GM23338 (cell line): ENCODE measurements around the gene MICAL3. TPM values are rescaled to one million over a fixed set of nuclear protein-coding genes. Genes with fewer than 3 reads are reported as not detected.

Source experiments
- ATAC-seq: fragments of 200-7000 bp; cut with Tn5 transposase; 3 replicates; pipeline ENCODE4 v1.9.1; 2020
- DNase-seq: peaks from one replicate; pipeline ENCODE4 v3.0.0-alpha.2; 2015; ENCODE audit warnings: low spot score
- H2AFZ ChIP-seq: fragments of 200-600 bp; sonication (generic); 2 replicates; pipeline ENCODE4 v1.8.0; 2016; ENCODE audit warnings: antibody characterized with exemption, mild to moderate bottlenecking, moderate library complexity
- H3F3A ChIP-seq: fragments of 200-600 bp; sonication (generic); replicated peaks from 2 replicates; pipeline ENCODE4 v1.8.0; 2017; ENCODE audit warnings: antibody characterized with exemption, mixed run types, low read depth
- H3K27ac ChIP-seq: fragments of 200-600 bp; sonication (generic); 2 replicates; pipeline ENCODE4 v1.6.1; 2016; ENCODE audit warnings: low read depth
- H3K27me3 ChIP-seq: fragments of 200-600 bp; sonication (generic); 2 replicates; pipeline ENCODE4 v1.8.0; 2016; ENCODE audit warnings: mild to moderate bottlenecking, mixed run types, moderate library complexity; ENCODE audit not compliant: insufficient read depth
- H3K36me3 ChIP-seq: fragments of 200-600 bp; sonication (generic); 2 replicates; pipeline ENCODE4 v1.8.0; 2016; ENCODE audit warnings: mild to moderate bottlenecking; ENCODE audit not compliant: insufficient read depth
- H3K4me1 ChIP-seq: fragments of 200-600 bp; sonication (generic); 2 replicates; pipeline ENCODE4 v1.8.0; 2016; ENCODE audit warnings: mild to moderate bottlenecking, moderate library complexity; ENCODE audit not compliant: insufficient read depth
- H3K4me2 ChIP-seq: fragments of 200-600 bp; sonication (generic); 2 replicates; pipeline ENCODE4 v1.7.1; 2017; ENCODE audit warnings: mixed run types
- H3K4me3 ChIP-seq: fragments of 200-600 bp; sonication (generic); 2 replicates; pipeline ENCODE4 v1.6.1; 2016; ENCODE audit warnings: mixed run types
- H3K79me2 ChIP-seq: fragments of 200-600 bp; sonication (generic); replicated peaks from 2 replicates; pipeline ENCODE4 v1.8.0; 2017; ENCODE audit warnings: mild to moderate bottlenecking; ENCODE audit not compliant: insufficient read depth
- H3K9me2 ChIP-seq: fragments of 200-600 bp; sonication (generic); 2 replicates; pipeline ENCODE4 v1.8.0; 2017; ENCODE audit not compliant: insufficient read depth
- H4K20me1 ChIP-seq: fragments of 200-600 bp; sonication (generic); replicated peaks from 2 replicates; pipeline ENCODE4 v1.8.0; 2017; ENCODE audit warnings: mild to moderate bottlenecking; ENCODE audit not compliant: insufficient read depth
- H3K27ac Mint-ChIP-seq: 2 replicates; pipeline ENCODE4 v1.8.0; 2020; ENCODE audit warnings: inconsistent platforms, mild to moderate bottlenecking, moderate library complexity, mixed read lengths
- H3K27me3 Mint-ChIP-seq: 3 replicates; pipeline ENCODE4 v1.8.0; 2022; ENCODE audit warnings: low read depth, mild to moderate bottlenecking, moderate library complexity, mixed read lengths, inconsistent platforms; ENCODE audit not compliant: insufficient read depth, poor library complexity
- H3K36me3 Mint-ChIP-seq: 3 replicates; pipeline ENCODE4 v1.8.0; 2021; ENCODE audit warnings: low read depth, mild to moderate bottlenecking, inconsistent platforms, moderate library complexity, mixed read lengths
- H3K4me1 Mint-ChIP-seq: 3 replicates; pipeline ENCODE4 v1.8.0; 2020; ENCODE audit warnings: mild to moderate bottlenecking, inconsistent platforms, mixed read lengths
- H3K4me3 Mint-ChIP-seq: 3 replicates; pipeline ENCODE4 v1.8.0; 2021; ENCODE audit warnings: moderate library complexity, mild to moderate bottlenecking, inconsistent platforms, mixed read lengths
- H3K9me3 Mint-ChIP-seq: 3 replicates; pipeline ENCODE4 v1.8.0; 2020; ENCODE audit warnings: moderate library complexity, mild to moderate bottlenecking, inconsistent platforms, mixed read lengths
- JUNB ChIP-seq: IDR thresholded peaks from one replicate; pipeline ENCODE4 v1.6.1; 2016; ENCODE audit warnings: antibody characterized with exemption; ENCODE audit not compliant: unreplicated experiment
- POLR2AphosphoS5 ChIP-seq: IDR thresholded peaks from 2 replicates; pipeline ENCODE4 v1.6.1; 2016; ENCODE audit warnings: antibody characterized with exemption, low read depth
- REST ChIP-seq: IDR thresholded peaks from one replicate; pipeline ENCODE4 v1.6.1; 2018; ENCODE audit warnings: antibody characterized with exemption; ENCODE audit not compliant: unreplicated experiment
- ZNF114 ChIP-seq: fragments of 250-450 bp; sonication (Bioruptor Pico); IDR thresholded peaks from 2 replicates; pipeline ENCODE4 v1.5.0; 2020; ENCODE audit warnings: mild to moderate bottlenecking, moderate library complexity
- ZNF331 ChIP-seq: fragments of 250-450 bp; sonication (Bioruptor Pico); IDR thresholded peaks from 2 replicates; pipeline ENCODE4 v1.5.0; 2020; ENCODE audit warnings: low read depth, mild to moderate bottlenecking, moderate library complexity
- polyA plus RNA-seq: library from polyadenylated mRNA; unstranded; fragments of >200 nt; fragmentation: Nextera tagmentation; extraction: Ambion mirVana; gene quantifications from 2 replicates; pipeline ENCODE4 v1.2.1, GENCODE V29; 2016
- total RNA-seq: library from RNA; depleted of rRNA; stranded (reverse); fragments of >200 nt; shearing (Covaris generic); gene quantifications from 2 replicates; pipeline ENCODE4 v1.2.3, GENCODE V29; 2014
- TF ChIP-seq, protein P1 (sequence below): fragments of 250-450 bp; sonication (Bioruptor Pico); IDR thresholded peaks from 2 replicates; pipeline ENCODE4 v1.5.0; 2020; ENCODE audit warnings: mild to moderate bottlenecking, moderate library complexity

Gene MICAL3
- total and polyA plus RNA-seq, 2 experiments from 2014 or later: 10.1 to 33.9 TPM

- H2AFZ ChIP-seq: no peak overlapping the region
- no peak for TF ChIP-seq ZNF114
- TF ChIP-seq, protein P1, sequence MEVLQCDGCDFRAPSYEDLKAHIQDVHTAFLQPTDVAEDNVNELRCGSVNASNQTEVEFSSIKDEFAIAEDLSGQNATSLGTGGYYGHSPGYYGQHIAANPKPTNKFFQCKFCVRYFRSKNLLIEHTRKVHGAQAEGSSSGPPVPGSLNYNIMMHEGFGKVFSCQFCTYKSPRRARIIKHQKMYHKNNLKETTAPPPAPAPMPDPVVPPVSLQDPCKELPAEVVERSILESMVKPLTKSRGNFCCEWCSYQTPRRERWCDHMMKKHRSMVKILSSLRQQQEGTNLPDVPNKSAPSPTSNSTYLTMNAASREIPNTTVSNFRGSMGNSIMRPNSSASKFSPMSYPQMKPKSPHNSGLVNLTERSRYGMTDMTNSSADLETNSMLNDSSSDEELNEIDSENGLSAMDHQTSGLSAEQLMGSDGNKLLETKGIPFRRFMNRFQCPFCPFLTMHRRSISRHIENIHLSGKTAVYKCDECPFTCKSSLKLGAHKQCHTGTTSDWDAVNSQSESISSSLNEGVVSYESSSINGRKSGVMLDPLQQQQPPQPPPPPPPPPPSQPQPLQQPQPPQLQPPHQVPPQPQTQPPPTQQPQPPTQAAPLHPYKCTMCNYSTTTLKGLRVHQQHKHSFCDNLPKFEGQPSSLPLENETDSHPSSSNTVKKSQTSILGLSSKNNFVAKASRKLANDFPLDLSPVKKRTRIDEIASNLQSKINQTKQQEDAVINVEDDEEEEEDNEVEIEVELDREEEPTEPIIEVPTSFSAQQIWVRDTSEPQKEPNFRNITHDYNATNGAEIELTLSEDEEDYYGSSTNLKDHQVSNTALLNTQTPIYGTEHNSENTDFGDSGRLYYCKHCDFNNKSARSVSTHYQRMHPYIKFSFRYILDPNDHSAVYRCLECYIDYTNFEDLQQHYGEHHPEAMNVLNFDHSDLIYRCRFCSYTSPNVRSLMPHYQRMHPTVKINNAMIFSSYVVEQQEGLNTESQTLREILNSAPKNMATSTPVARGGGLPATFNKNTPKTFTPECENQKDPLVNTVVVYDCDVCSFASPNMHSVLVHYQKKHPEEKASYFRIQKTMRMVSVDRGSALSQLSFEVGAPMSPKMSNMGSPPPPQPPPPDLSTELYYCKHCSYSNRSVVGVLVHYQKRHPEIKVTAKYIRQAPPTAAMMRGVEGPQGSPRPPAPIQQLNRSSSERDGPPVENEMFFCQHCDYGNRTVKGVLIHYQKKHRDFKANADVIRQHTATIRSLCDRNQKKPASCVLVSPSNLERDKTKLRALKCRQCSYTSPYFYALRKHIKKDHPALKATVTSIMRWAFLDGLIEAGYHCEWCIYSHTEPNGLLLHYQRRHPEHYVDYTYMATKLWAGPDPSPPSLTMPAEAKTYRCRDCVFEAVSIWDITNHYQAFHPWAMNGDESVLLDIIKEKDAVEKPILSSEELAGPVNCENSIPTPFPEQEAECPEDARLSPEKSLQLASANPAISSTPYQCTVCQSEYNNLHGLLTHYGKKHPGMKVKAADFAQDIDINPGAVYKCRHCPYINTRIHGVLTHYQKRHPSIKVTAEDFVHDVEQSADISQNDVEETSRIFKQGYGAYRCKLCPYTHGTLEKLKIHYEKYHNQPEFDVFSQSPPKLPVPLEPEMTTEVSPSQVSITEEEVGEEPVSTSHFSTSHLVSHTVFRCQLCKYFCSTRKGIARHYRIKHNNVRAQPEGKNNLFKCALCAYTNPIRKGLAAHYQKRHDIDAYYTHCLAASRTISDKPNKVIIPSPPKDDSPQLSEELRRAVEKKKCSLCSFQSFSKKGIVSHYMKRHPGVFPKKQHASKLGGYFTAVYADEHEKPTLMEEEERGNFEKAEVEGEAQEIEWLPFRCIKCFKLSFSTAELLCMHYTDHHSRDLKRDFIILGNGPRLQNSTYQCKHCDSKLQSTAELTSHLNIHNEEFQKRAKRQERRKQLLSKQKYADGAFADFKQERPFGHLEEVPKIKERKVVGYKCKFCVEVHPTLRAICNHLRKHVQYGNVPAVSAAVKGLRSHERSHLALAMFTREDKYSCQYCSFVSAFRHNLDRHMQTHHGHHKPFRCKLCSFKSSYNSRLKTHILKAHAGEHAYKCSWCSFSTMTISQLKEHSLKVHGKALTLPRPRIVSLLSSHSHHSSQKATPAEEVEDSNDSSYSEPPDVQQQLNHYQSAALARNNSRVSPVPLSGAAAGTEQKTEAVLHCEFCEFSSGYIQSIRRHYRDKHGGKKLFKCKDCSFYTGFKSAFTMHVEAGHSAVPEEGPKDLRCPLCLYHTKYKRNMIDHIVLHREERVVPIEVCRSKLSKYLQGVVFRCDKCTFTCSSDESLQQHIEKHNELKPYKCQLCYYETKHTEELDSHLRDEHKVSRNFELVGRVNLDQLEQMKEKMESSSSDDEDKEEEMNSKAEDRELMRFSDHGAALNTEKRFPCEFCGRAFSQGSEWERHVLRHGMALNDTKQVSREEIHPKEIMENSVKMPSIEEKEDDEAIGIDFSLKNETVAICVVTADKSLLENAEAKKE: no peak
- no peak for TF ChIP-seq ZNF331 (CRISPR knock-in tag)
- TF ChIP-seq REST: no peak
- no peak for TF ChIP-seq POLR2AphosphoS5
- TF ChIP-seq JUNB: no peak
- Mint-ChIP-seq H3K9me3 (peaks cover 3% of the 10 kb centered on the region; the same call in 1 of the 3 replicates), H3K27ac (no peak overlapping the region), H3K27me3 (peaks cover 53% of the 10 kb centered on the region), H3K4me1 (no peaks in the 10 kb centered on the region), H3K36me3 (peaks cover 58% of the 10 kb centered on the region), H3K4me3 (no peak overlapping the region)
- H3K27me3 ChIP-seq: peaks cover 59% of the 10 kb centered on the region
- peaks cover 45% of the 10 kb centered on the region for H4K20me1 ChIP-seq
- H3F3A ChIP-seq: no peaks in the 10 kb centered on the region
- no peaks in the 10 kb centered on the region for H3K4me1 ChIP-seq
- H3K4me2 ChIP-seq: no peak overlapping the region
- ATAC-seq (no peak), DNase-seq (no peak)
- no peak overlapping the region for H3K27ac ChIP-seq
- H3K4me3 ChIP-seq: no peak overlapping the region
- H3K36me3 ChIP-seq: no peaks in the 10 kb centered on the region
- no peaks in the 10 kb centered on the region for H3K9me2 ChIP-seq
- H3K79me2 ChIP-seq: no peaks in the 10 kb centered on the region
Observed at GRCh38 chr22:17875156-17875555, 149.2 kb downstream of the MICAL3 start.
